ENCODE data around the gene H2BW2. TPM values are rescaled to one million over a fixed set of nuclear protein-coding genes. Genes with fewer than 3 reads are reported as not detected.

Gene H2BW2
- total RNA-seq, result not detected

GRCh38 chrX:104039689-104040505 lies at the start of gene H2BW2:
TSS of gene H2BW2 (plus strand) at chrX:104039956. CDS start at chrX:104039995, 39 bp downstream.

GRCh38 chrX:104013606-104014005 lies 26.1 kb upstream of the H2BW2 start, which contains the start of gene H2BW1:
TSS of gene H2BW1 (minus strand) at chrX:104013708. CDS start at chrX:104013576, 132 bp downstream.

GRCh38 chrX:104075778-104076445 lies 36.2 kb downstream of the H2BW2 start, which contains the start of gene TMSB15C:
TSS of gene TMSB15C (minus strand) at chrX:104076236.

Other genes starting within 250 kb of the H2BW2 start
- gene RAB9B, start 207.7 kb upstream of the H2BW2 start, total RNA-seq, result under 1 TPM; 0.63 to 0.79 TPM
- gene TMSB15B, start 77.3 kb upstream of the H2BW2 start, total RNA-seq, result 1 to 10 TPM; 8.1 to 8.6 TPM
- gene H2BW1, start 26.2 kb upstream of the H2BW2 start, total RNA-seq, result not detected
- gene TMSB15C, start 36.3 kb downstream of the H2BW2 start, total RNA-seq, result 1 to 10 TPM; 2.9 to 4.1 TPM
- gene ZCCHC18, start 72.6 kb downstream of the H2BW2 start, total RNA-seq, result 1 to 10 TPM in 1 of 2 experiments, under 1 TPM in 1; 0.78 to 1.1 TPM
- 1 to 10 TPM; 6.7 to 8.0 TPM for gene SLC25A53, start 117.1 kb downstream of the H2BW2 start, total RNA-seq
- 10 to 100 TPM; 12.0 to 13.3 TPM for gene FAM199X, start 126.5 kb downstream of the H2BW2 start, total RNA-seq
- gene ESX1, start 215.0 kb downstream of the H2BW2 start, total RNA-seq, result not detected

Data from activated naive CD4-positive, alpha-beta T cell treated with anti-CD3 and anti-CD28 coated beads, Interleukin-2, amount 10 ng/mL, durations not matched to agents 5 hours and 36 hours (primary cell).